ENCODE results near the gene UQCC3.
"Not testable (repeated sequence)": the region's sequence is repeated elsewhere in the genome, so short reads cannot be mapped to it uniquely, and the experiment has no call there.

Gene UQCC3

GRCh38 chr11:62671608-62672389 is at the start of gene UQCC3, which contains the start of gene LBHD1:
Gene UQCC3, plus strand, starts transcription at chr11:62671673. Its CDS starts 73 bp downstream, at chr11:62671746.
Gene LBHD1, minus strand, starts transcription at chr11:62672267. Its CDS starts 2,236 bp downstream, at chr11:62670031.
- DNase-seq: peak; percentile 87

GRCh38 chr11:62622476-62623089 is 48.9 kb upstream of the UQCC3 start:
- no peak for DNase-seq

- DNase-seq: no peak
These were observed 43.8 kb upstream of the UQCC3 start for GRCh38 chr11:62627713-62628112.

- DNase-seq: no peak
These were observed 39.0 kb upstream of the UQCC3 start for GRCh38 chr11:62632492-62632891.

- no peak for DNase-seq
These were observed 27.3 kb upstream of the UQCC3 start for GRCh38 chr11:62644220-62644619.

- DNase-seq: no peak
These were observed 25.9 kb upstream of the UQCC3 start for GRCh38 chr11:62645671-62645945.

- peak; percentile 98 for DNase-seq
These were observed 25.3 kb upstream of the UQCC3 start, which contains the start of gene GANAB for GRCh38 chr11:62645946-62646824. Gene GANAB, minus strand, starts transcription at chr11:62646613. Its CDS starts 14 bp downstream, at chr11:62646599.

- no peak for DNase-seq
These were observed 24.5 kb upstream of the UQCC3 start for GRCh38 chr11:62646825-62647608.

- no peak for DNase-seq
These were observed 23.9 kb upstream of the UQCC3 start for GRCh38 chr11:62647609-62648005.

GRCh38 chr11:62648185-62648966 is 23.1 kb upstream of the UQCC3 start:
- no peak for DNase-seq

- DNase-seq: no peak
These were observed 22.5 kb upstream of the UQCC3 start for GRCh38 chr11:62648967-62649364.

GRCh38 chr11:62649486-62649885 is 22.0 kb upstream of the UQCC3 start:
- no peak for DNase-seq

- DNase-seq: not testable (repeated sequence)
These were observed 21.2 kb upstream of the UQCC3 start for GRCh38 chr11:62650283-62650682.

GRCh38 chr11:62652161-62653006 is 19.1 kb upstream of the UQCC3 start:
- DNase-seq: no peak

GRCh38 chr11:62654297-62654696 is 17.2 kb upstream of the UQCC3 start:
- no peak for DNase-seq

GRCh38 chr11:62656796-62657429 is 14.6 kb upstream of the UQCC3 start:
- DNase-seq: no peak

- peak; percentile 65 for DNase-seq
These were observed 6.9 kb upstream of the UQCC3 start for GRCh38 chr11:62664405-62665074.

GRCh38 chr11:62665075-62665598 is 6.3 kb upstream of the UQCC3 start, which contains the start of the genes C11orf98 and CSKMT:
Gene C11orf98, minus strand, starts transcription at chr11:62665210. Its CDS starts 41 bp downstream, at chr11:62665169.
Gene CSKMT, plus strand, starts transcription at chr11:62665312. Its CDS starts 568 bp downstream, at chr11:62665880.
- peak; percentile 93 for DNase-seq

- peak; percentile 29 for DNase-seq
These were observed 5.7 kb upstream of the UQCC3 start for GRCh38 chr11:62665599-62666258.

Data from NCI-H774 (cell line).